NCI-H510A treated with DMSO at 0.1 percent for 48 hours (cell line): ENCODE data around the gene CBLB.
"Not testable (repeated sequence)": the region's sequence is repeated elsewhere in the genome, so short reads cannot be mapped to it uniquely, and the experiment has no call there.

ENCODE experiments used
- DNase-seq: peaks from one replicate; lab custom pipeline; 2025; lab: John Stamatoyannopoulos, UW

The CBLB gene

GRCh38 chr3:105752791-105753415 lies 115.9 kb downstream of the CBLB start:
- DNase-seq, result no peak

- no peak for DNase-seq
These were observed 121.1 kb downstream of the CBLB start for GRCh38 chr3:105747696-105748095.

- DNase-seq, result no peak
These were observed 121.7 kb downstream of the CBLB start for GRCh38 chr3:105747060-105747541.

- DNase-seq, result no peak
These were observed 122.4 kb downstream of the CBLB start for GRCh38 chr3:105746231-105746996.

GRCh38 chr3:105745046-105745445 lies 123.8 kb downstream of the CBLB start:
- no peak for DNase-seq

GRCh38 chr3:105744202-105744601 lies 124.6 kb downstream of the CBLB start:
- no peak for DNase-seq

GRCh38 chr3:105733356-105733755 lies 135.5 kb downstream of the CBLB start:
- DNase-seq, result no peak

- no peak for DNase-seq
These were observed 137.1 kb downstream of the CBLB start for GRCh38 chr3:105731686-105732085.

GRCh38 chr3:105730801-105731354 lies 137.9 kb downstream of the CBLB start:
- DNase-seq, result no peak

GRCh38 chr3:105729667-105730066 lies 139.1 kb downstream of the CBLB start:
- DNase-seq, result no peak

- DNase-seq, result no peak
These were observed 140.0 kb downstream of the CBLB start for GRCh38 chr3:105728771-105729312.

- DNase-seq, result not testable (repeated sequence)
These were observed 141.8 kb downstream of the CBLB start for GRCh38 chr3:105727036-105727435.

- no peak for DNase-seq
These were observed 145.8 kb downstream of the CBLB start for GRCh38 chr3:105722943-105723556.

- no peak for DNase-seq
These were observed 149.0 kb downstream of the CBLB start for GRCh38 chr3:105719791-105720190.

GRCh38 chr3:105715372-105715771 lies 153.4 kb downstream of the CBLB start:
- no peak for DNase-seq

- no peak for DNase-seq
These were observed 154.4 kb downstream of the CBLB start for GRCh38 chr3:105714453-105714852.

- DNase-seq, result no peak
These were observed 159.8 kb downstream of the CBLB start for GRCh38 chr3:105708980-105709379.

- no peak for DNase-seq
These were observed 161.8 kb downstream of the CBLB start for GRCh38 chr3:105707009-105707408.

- DNase-seq, result no peak
These were observed 163.9 kb downstream of the CBLB start for GRCh38 chr3:105704726-105705410.

GRCh38 chr3:105700575-105700974 lies 168.2 kb downstream of the CBLB start:
- no peak for DNase-seq

GRCh38 chr3:105691633-105692032 lies 177.2 kb downstream of the CBLB start:
- no peak for DNase-seq

- DNase-seq, result no peak
These were observed 177.8 kb downstream of the CBLB start for GRCh38 chr3:105691053-105691452.
